ENCODE data around the gene TBC1D2B. TPM values are rescaled to one million over a fixed set of nuclear protein-coding genes. Genes with fewer than 3 reads are reported as not detected.

The TBC1D2B gene
- total RNA-seq, 6 donors from 2014 or later: 31.5 to 103 (median 64.2) TPM

GRCh38 chr15:77985031-77985930 is 92.2 kb downstream of the TBC1D2B start:
- TF ChIP-seq POLR2AphosphoS5 (IDR thresholded peaks at IDR 0.05) (no peak), POLR2A (IDR thresholded peaks at IDR 0.05) (no peak), EP300 (IDR thresholded peaks at IDR 0.05) (no peak), CTCF (IDR thresholded peaks at IDR 0.05) (no peak)
- H3K4me1 ChIP-seq: peaks cover 0 to 12% (median 7%) of the 10 kb centered on the region in 4 donors
- no peaks in the 10 kb centered on the region for H3K9me3 ChIP-seq
- H3K36me3 ChIP-seq: no peaks in the 10 kb centered on the region
- H3K27me3 ChIP-seq: no peaks in the 10 kb centered on the region
- no peak overlapping the region for H3K4me3 ChIP-seq
- ATAC-seq (ENCODE audit: low FRiP score in 2 of 2) (no peak), DNase-seq (no peak)
- no peak overlapping the region for H3K27ac ChIP-seq
- WGBS, 2 donors: 84 to 94% methylated on average over 5 to 22 of the region's 23 CpGs

GRCh38 chr15:77984446-77984861 is 93.1 kb downstream of the TBC1D2B start:
- H3K9me3 ChIP-seq: no peaks in the 10 kb centered on the region
- TF ChIP-seq POLR2A (IDR thresholded peaks at IDR 0.05) (no peak), CTCF (IDR thresholded peaks at IDR 0.05) (no peak)
- peaks cover 0 to 4% (median 2%) of the 10 kb centered on the region in 4 donors for H3K4me1 ChIP-seq
- H3K27ac ChIP-seq: no peak overlapping the region
- ATAC-seq (ENCODE audit: low FRiP score in 2 of 2) (no peak), DNase-seq (no peak)
- no peaks in the 10 kb centered on the region for H3K27me3 ChIP-seq
- WGBS, 2 donors: 100% methylated on average over 1 of the region's 7 CpGs; no CpG with 5 or more reads in 1 of the 2 donors
- no peaks in the 10 kb centered on the region for H3K36me3 ChIP-seq
- H3K4me3 ChIP-seq: no peak overlapping the region

GRCh38 chr15:77983708-77984445 is 93.6 kb downstream of the TBC1D2B start:
- no peak overlapping the region for H3K27ac ChIP-seq
- no peak overlapping the region for H3K4me3 ChIP-seq
- 43 to 62% methylated on average over 8 to 15 of the region's 15 CpGs for WGBS, 2 donors
- no peaks in the 10 kb centered on the region for H3K9me3 ChIP-seq
- TF ChIP-seq POLR2AphosphoS5 (IDR thresholded peaks at IDR 0.05): no peak
- no peak for TF ChIP-seq POLR2A (IDR thresholded peaks at IDR 0.05)
- no peak for TF ChIP-seq EP300 (IDR thresholded peaks at IDR 0.05)
- TF ChIP-seq CTCF (IDR thresholded peaks at IDR 0.05): no peak
- no peaks in the 10 kb centered on the region for H3K36me3 ChIP-seq
- no peak for DNase-seq
- no peaks in the 10 kb centered on the region for H3K27me3 ChIP-seq
- H3K4me1 ChIP-seq: peaks cover 0 to 4% (median 2%) of the 10 kb centered on the region in 4 donors
- no peak for ATAC-seq (ENCODE audit: low FRiP score in 2 of 2)

- ATAC-seq (ENCODE audit: low FRiP score in 2 of 2): no peak
- no peak for DNase-seq
- 88 to 95% methylated on average over 8 to 9 of the region's 10 CpGs for WGBS, 2 donors
- Histone ChIP-seq H3K36me3 (no peaks in the 10 kb centered on the region), H3K4me1 (peaks cover 0 to 4% (median 2%) of the 10 kb centered on the region in 4 donors), H3K27ac (no peak overlapping the region), H3K4me3 (no peak overlapping the region), H3K27me3 (no peaks in the 10 kb centered on the region), H3K9me3 (no peaks in the 10 kb centered on the region)
- TF ChIP-seq EP300 (IDR thresholded peaks at IDR 0.05) (no peak), POLR2A (IDR thresholded peaks at IDR 0.05) (no peak), CTCF (IDR thresholded peaks at IDR 0.05) (no peak)
These were observed 94.3 kb downstream of the TBC1D2B start for GRCh38 chr15:77983091-77983707.

All from upper lobe of left lung (tissue), 6 donors.